Thymus (tissue), 11 donors: ENCODE results near the gene PAOX. TPM values are rescaled to one million over a fixed set of nuclear protein-coding genes. Genes with fewer than 3 reads are reported as not detected.
A peak's percentile ranks its signal among the peaks of the same experiment; 100 is the strongest.
"Not testable (repeated sequence)": the region's sequence is repeated elsewhere in the genome, so short reads cannot be mapped to it uniquely, and the experiment has no call there.

Source experiments
- DNase-seq, 9 donors: peaks; one replicate each; pipeline ENCODE4 v3.0.0-alpha.2; 2013; ENCODE audit warnings: low spot score in 9 of 9, low read depth in 6 of 9, missing footprints in 1 of 9
- H3K27ac ChIP-seq, 2 donors: one replicate each; pipeline ENCODE4 v1.5.1; 2013; ENCODE audit warnings: control low read depth in 1 of 2, low read depth in 1 of 2, low read length in 1 of 2, mild to moderate bottlenecking in 1 of 2, moderate library complexity in 1 of 2
- H3K27me3 ChIP-seq, 2 donors: one replicate each; pipeline ENCODE4 v1.5.1; 2013; ENCODE audit warnings: low read length in 1 of 2; ENCODE audit not compliant: control insufficient read depth in 2 of 2, insufficient read depth in 1 of 2
- H3K36me3 ChIP-seq, 2 donors: one replicate each; pipeline ENCODE4 v1.5.1; 2013; ENCODE audit warnings: low read length in 1 of 2, mild to moderate bottlenecking in 1 of 2, moderate library complexity in 1 of 2; ENCODE audit not compliant: control insufficient read depth in 2 of 2, insufficient read depth in 2 of 2
- H3K4me1 ChIP-seq, 2 donors: one replicate each; pipeline ENCODE4 v1.5.1; 2013; ENCODE audit warnings: low read length in 2 of 2; ENCODE audit not compliant: control insufficient read depth in 2 of 2, insufficient read depth in 2 of 2
- H3K4me3 ChIP-seq, 2 donors: one replicate each; pipeline ENCODE4 v1.5.1; 2013; ENCODE audit warnings: low read length in 2 of 2, control low read depth in 1 of 2, mild to moderate bottlenecking in 1 of 2
- H3K9me3 ChIP-seq, 2 donors: one replicate each; pipeline ENCODE4 v1.5.1; 2013; ENCODE audit warnings: low read length in 1 of 2, mild to moderate bottlenecking in 1 of 2; ENCODE audit not compliant: control insufficient read depth in 2 of 2, insufficient read depth in 1 of 2
- WGBS: extraction: QIAGEN DNeasy Blood & Tissue Kit; methylation state at CpG from one replicate; pipeline ENCODE4 v1.1.7; 2013; 5-methylcytosine and 5-hydroxymethylcytosine counted together
- polyA plus RNA-seq: library from polyadenylated mRNA; stranded (reverse); fragments of 200-250 nt; gene quantifications from one replicate; pipeline ENCODE4 v1.2.3, GENCODE V29; 2013
- total RNA-seq: library from RNA; stranded (reverse); fragments of 120-200 nt; gene quantifications from one replicate; pipeline ENCODE4 v1.2.4, GENCODE V29; 2013
- donor health status: healthy.

Gene PAOX
- total and polyA plus RNA-seq, 2 donors = 2.9 to 6.5 TPM

DNA sequence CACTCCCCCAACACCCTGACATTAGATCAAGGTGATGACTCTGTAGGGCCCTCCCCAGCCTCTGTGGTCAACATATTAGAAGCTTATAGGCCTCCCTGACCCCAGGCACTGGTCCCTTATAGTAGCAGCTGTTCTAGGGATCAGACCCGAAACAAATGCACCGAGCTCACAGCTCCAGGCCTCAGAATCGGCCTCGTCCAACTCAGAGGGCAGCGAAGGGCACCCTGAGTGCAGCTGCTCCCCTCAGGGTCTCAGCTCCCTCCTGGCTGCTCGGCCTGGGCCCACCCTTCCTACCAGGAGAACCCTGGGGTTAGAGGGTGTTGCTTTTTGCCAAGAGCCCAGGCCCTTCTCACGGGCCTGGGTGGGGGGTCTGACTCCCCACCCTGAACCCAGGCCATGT, 10.9 kb upstream of the PAOX start:
- DNase-seq = no peak
- 97% methylated on average over 7 of the region's 7 CpGs for WGBS

DNA sequence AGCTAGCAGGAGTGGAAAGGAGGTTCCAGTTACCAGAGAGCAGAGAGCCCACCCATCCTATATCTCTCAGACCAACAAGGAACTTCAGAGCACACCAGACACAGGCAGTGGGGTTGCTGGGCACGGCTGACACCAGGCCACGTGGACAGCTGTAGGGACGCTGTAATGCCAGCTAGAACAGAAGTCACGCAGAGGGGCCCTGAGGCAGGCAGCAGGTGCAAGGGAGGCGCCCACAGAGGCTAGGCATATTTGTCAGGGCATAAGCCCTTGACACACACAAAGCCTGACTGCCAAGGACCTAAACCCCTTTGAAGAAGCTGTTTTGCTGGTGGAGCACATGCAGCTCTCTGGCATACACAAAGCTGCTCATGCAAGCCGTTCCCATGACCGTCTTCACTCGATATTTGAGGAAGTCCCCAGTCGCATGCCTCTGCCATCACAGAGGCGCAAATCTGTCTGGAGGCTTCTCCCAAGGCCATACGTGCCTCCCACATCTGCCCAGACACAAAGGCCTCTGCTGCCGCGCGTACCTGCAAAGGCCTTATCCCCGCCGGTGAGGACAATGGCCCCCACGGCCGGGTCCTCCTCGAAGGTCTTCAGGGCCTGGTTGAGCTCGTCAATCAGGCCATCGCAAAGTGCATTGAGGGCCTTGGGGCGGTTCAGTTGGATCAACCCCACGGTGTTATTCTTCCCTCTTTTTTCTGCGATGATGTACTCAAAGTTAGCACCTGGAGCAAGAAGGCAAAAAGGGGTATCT, 8.9 kb upstream of the PAOX start:
- H3K4me1 ChIP-seq = peaks cover 4% of the 10 kb centered on the region in 2 donors
- H3K4me3 ChIP-seq = no peak overlapping the region
- H3K9me3 ChIP-seq = no peaks in the 10 kb centered on the region
- no peak overlapping the region for H3K27ac ChIP-seq
- DNase-seq = no peak
- H3K36me3 ChIP-seq = peaks cover 34 to 41% of the 10 kb centered on the region in 2 donors
- H3K27me3 ChIP-seq = peaks cover 0 to 4% of the 10 kb centered on the region in 2 donors
- WGBS = 95% methylated on average over 24 of the region's 24 CpGs

More for the DNA sequence above, 10.9 kb upstream of the PAOX start:
- Histone ChIP-seq H3K4me1 (peaks cover 0 to 4% of the 10 kb centered on the region in 2 donors), H3K9me3 (no peaks in the 10 kb centered on the region), H3K27me3 (no peaks in the 10 kb centered on the region), H3K36me3 (peaks cover 43 to 45% of the 10 kb centered on the region in 2 donors), H3K27ac (no peak overlapping the region), H3K4me3 (no peak overlapping the region)

DNA sequence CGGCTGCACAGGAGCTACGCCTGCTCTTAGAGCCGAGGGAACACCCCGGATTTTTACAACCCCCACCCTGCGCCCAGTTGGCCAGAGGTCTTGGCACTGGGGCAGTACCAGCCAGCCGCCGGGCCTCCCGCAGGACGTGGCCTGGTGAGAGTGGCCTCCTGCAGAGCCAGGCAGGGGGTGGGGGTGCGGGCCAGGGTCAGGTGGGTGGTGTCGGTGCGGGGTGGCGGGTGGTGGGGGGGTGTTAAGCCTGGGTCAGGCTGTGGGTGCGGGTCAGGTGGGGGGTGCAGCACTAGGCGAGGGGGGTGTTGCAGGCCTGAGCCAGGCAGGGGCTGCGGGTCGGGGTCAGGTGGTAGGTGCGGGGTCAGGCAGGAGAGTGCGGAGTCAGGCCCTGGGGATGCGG, 6.6 kb upstream of the PAOX start:
- H3K36me3 ChIP-seq = peaks cover 18 to 24% of the 10 kb centered on the region in 2 donors
- 61% methylated on average over 20 of the region's 20 CpGs for WGBS
- H3K4me3 ChIP-seq = peak overlapping the region in 1 of 2 donors; percentile 82
- no peaks in the 10 kb centered on the region for H3K9me3 ChIP-seq
- peaks cover 4 to 5% of the 10 kb centered on the region in 2 donors for H3K4me1 ChIP-seq
- H3K27me3 ChIP-seq = peaks cover 0 to 19% of the 10 kb centered on the region in 2 donors
- no peak for DNase-seq
- H3K27ac ChIP-seq = no peak overlapping the region

- Histone ChIP-seq H3K4me1 (peaks cover 7 to 13% of the 10 kb centered on the region in 2 donors), H3K27me3 (peaks cover 0 to 28% of the 10 kb centered on the region in 2 donors), H3K4me3 (peak within 1 kb of the TSS; percentile 64 to 82), H3K36me3 (peaks cover 14 to 21% of the 10 kb centered on the region in 2 donors), H3K27ac (peak within 1 kb of the TSS; percentile 26 to 77), H3K9me3 (no peaks in the 10 kb centered on the region)
- WGBS = 2% methylated on average over 89 of the region's 89 CpGs
- peak; percentile 54 to 95 (median 85) for DNase-seq
Observed at GRCh38 chr10:133373174-133374090, 5.6 kb upstream of the PAOX start, which contains the start of gene ECHS1. TSS of gene ECHS1 (minus strand) at chr10:133373354. CDS start at chr10:133373333, 21 bp downstream.

DNA sequence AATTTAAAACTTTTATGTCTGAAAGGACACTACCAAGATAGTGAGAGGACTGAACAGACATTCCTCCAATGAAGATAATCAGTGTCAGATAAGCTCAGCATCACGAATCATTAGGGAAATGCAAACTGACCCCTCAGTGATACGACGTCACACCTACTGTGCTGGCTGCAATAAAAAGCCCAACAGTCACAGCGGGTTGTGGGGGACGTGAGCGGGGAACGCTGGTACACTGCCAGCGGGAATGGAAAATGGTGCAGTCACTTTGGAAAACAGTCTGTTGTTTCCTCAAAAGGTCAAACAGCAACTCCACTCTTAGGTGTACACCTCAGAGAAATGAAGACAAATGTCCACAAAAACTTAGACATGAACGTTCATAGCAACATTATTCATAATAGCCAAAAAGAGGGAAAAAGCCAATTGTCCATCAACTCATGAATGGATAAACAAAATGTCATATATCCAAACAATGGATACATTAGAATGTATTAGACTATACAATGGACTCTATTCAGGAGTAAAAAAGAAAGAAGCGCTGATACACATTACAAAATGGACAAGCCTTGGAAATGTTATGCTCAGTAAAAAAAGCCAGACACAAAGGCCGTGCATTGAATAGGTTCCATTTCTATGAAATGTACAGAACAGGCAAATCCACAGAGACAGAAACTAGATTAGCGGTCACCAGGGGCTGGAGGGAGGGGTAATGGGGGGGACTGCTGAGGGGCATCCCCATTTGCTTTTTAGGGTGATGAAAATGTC, 3.5 kb upstream of the PAOX start:
- Histone ChIP-seq H3K36me3 (peaks cover 0 to under 1% of the 10 kb centered on the region in 2 donors), H3K4me1 (peaks cover 7 to 15% of the 10 kb centered on the region in 2 donors), H3K27me3 (peaks cover 10 to 43% of the 10 kb centered on the region in 2 donors), H3K27ac (no peak overlapping the region), H3K9me3 (no peaks in the 10 kb centered on the region), H3K4me3 (no peak overlapping the region)
- DNase-seq = no peak
- 96% methylated on average over 12 of the region's 12 CpGs for WGBS

GRCh38 chr10:133376183-133376582, 2.9 kb upstream of the PAOX start:
- not testable (repeated sequence) for H3K27ac ChIP-seq, DNase-seq, H3K36me3 ChIP-seq, H3K4me3 ChIP-seq, H3K9me3 ChIP-seq
- WGBS = 97% methylated on average over 5 of the region's 5 CpGs
- Histone ChIP-seq H3K27me3 (peaks cover 10 to 47% of the 10 kb centered on the region in 2 donors), H3K4me1 (peaks cover 7 to 15% of the 10 kb centered on the region in 2 donors)

GRCh38 chr10:133377025-133377817, 1.8 kb upstream of the PAOX start:
- H3K27me3 ChIP-seq = peaks cover 10 to 51% of the 10 kb centered on the region in 2 donors
- no peaks in the 10 kb centered on the region for H3K36me3 ChIP-seq
- WGBS = 97% methylated on average over 30 of the region's 30 CpGs
- no peak for DNase-seq
- no peak overlapping the region for H3K27ac ChIP-seq
- H3K4me1 ChIP-seq = peaks cover 6 to 15% of the 10 kb centered on the region in 2 donors
- H3K9me3 ChIP-seq = no peaks in the 10 kb centered on the region
- H3K4me3 ChIP-seq = no peak overlapping the region

DNA sequence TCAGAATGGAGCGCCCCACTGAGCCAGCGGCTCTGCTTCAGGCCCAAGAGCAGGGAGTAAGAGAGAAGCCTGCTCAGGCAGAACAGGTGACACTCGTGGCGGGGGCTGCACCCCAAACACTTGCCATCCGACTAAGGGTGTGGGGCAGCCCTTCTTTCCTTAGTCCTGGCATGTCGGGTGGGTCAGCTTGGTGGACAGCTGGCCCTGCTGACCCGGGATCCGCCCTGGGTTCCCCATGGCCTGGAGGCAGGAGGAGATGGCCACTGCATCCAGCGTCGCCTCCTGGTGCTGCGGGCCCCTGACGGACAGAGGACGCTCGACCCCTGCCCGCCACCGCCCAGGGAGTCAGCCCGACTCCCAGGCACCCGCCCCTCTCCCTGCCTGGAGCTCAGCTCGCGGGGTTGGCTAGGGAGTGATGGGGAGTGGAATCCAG, 1.2 kb upstream of the PAOX start:
- H3K4me1 ChIP-seq = peaks cover 3 to 15% of the 10 kb centered on the region in 2 donors
- no peak for DNase-seq
- no peaks in the 10 kb centered on the region for H3K36me3 ChIP-seq
- peak overlapping the region in 1 of 2 donors; percentile 53 for H3K27ac ChIP-seq
- no peaks in the 10 kb centered on the region for H3K9me3 ChIP-seq
- WGBS = 44% methylated on average over 20 of the region's 20 CpGs
- H3K4me3 ChIP-seq = peak overlapping the region; percentile 56 to 75
- peaks cover 10 to 51% of the 10 kb centered on the region in 2 donors for H3K27me3 ChIP-seq
